HEK293 (cell line): ENCODE data around the gene CFAP221.

Experiments used
- CTCF ChIA-PET: fragments of 350-600 bp; formaldehyde crosslinking; extraction: SDS; loops from one replicate; lab custom pipeline; 2021; ENCODE audit warnings: antibody characterized with exemption; lab: Yijun Ruan, JAX
- POLR2A ChIA-PET: fragments of 300-600 bp; formaldehyde crosslinking; extraction: SDS; loops from one replicate; lab custom pipeline; 2020; ENCODE audit warnings: antibody characterized with exemption, inconsistent platforms; lab: Yijun Ruan, JAX
- H3K27ac ChIP-seq: fragments of 200-500 bp; sonication (Bioruptor generic); 2 replicates; pipeline ENCODE4 v1.5.1; 2014; ENCODE audit warnings: low read depth, low read length, control low read depth, inconsistent platforms; ENCODE audit errors: extremely low read depth
- H3K36me3 ChIP-seq, 2 experiments: fragments of 200-500 bp in 1 of 2; sonication (Bioruptor generic) in 1 of 2; 1 replicate in 1 of 2; 2 replicates in 1 of 2; pipeline ENCODE4 v1.5.1; 2014 to 2017; ENCODE audit warnings: inconsistent platforms in 2 of 2, low read length in 2 of 2; ENCODE audit not compliant: control insufficient read depth in 2 of 2, insufficient read depth in 1 of 2
- H3K4me1 ChIP-seq: fragments of 200-500 bp; sonication (Bioruptor generic); 2 replicates; pipeline ENCODE4 v1.5.1; 2014; ENCODE audit warnings: mild to moderate bottlenecking, low read length, inconsistent platforms; ENCODE audit not compliant: control insufficient read depth, insufficient read depth
- H3K4me3 ChIP-seq: 2 replicates; pipeline ENCODE4 v1.5.1; 2011; ENCODE audit warnings: low read depth, mild to moderate bottlenecking, control low read depth, low read length, moderate library complexity
- H3K9me3 ChIP-seq: fragments of 200-500 bp; sonication (Bioruptor generic); 2 replicates; pipeline ENCODE4 v1.5.1; 2014; ENCODE audit warnings: low read depth, low read length, inconsistent platforms; ENCODE audit not compliant: control insufficient read depth, insufficient read depth
- KLF9 ChIP-seq: fragments of 450-650 bp; formaldehyde crosslinking; IDR thresholded peaks from 2 replicates; pipeline ENCODE4 v1.5.1; 2016; ENCODE audit warnings: missing biosample characterization, missing genetic modification characterization, low read depth
- PRDM1 ChIP-seq: fragments of 450-650 bp; formaldehyde crosslinking; IDR thresholded peaks from 2 replicates; pipeline ENCODE4; 2016; ENCODE audit warnings: missing biosample characterization, missing genetic modification characterization
- PRDM2 ChIP-seq: fragments of 450-650 bp; formaldehyde crosslinking; IDR thresholded peaks from 2 replicates; pipeline ENCODE4 v1.5.1; 2016; ENCODE audit warnings: missing biosample characterization, missing genetic modification characterization, borderline replicate concordance
- TCF7L2 ChIP-seq: IDR thresholded peaks from 2 replicates; pipeline ENCODE4 v1.6.1; 2011; ENCODE audit warnings: low read depth, mild to moderate bottlenecking, inconsistent platforms, low read length, moderate library complexity, borderline replicate concordance
- ZBTB8A ChIP-seq: fragments of 450-650 bp; formaldehyde crosslinking; IDR thresholded peaks from 2 replicates; pipeline ENCODE4 v1.5.1; 2016; ENCODE audit warnings: missing biosample characterization, missing genetic modification characterization
- ZNF146 ChIP-seq: fragments of 450-650 bp; formaldehyde crosslinking; IDR thresholded peaks from 2 replicates; pipeline ENCODE4 v1.5.1; 2016; ENCODE audit warnings: missing biosample characterization, missing genetic modification characterization
- ZNF18 ChIP-seq: fragments of 450-650 bp; formaldehyde crosslinking; IDR thresholded peaks from 2 replicates; pipeline ENCODE4 v1.5.1; 2016; ENCODE audit warnings: missing biosample characterization, missing genetic modification characterization
- ZNF202 ChIP-seq: fragments of 450-650 bp; formaldehyde crosslinking; IDR thresholded peaks from 2 replicates; pipeline ENCODE4 v1.5.1; 2016; ENCODE audit warnings: missing biosample characterization, missing genetic modification characterization, borderline replicate concordance
- ZNF248 ChIP-seq: fragments of 450-650 bp; formaldehyde crosslinking; IDR thresholded peaks from 2 replicates; pipeline ENCODE4 v1.5.1; 2017; ENCODE audit warnings: missing biosample characterization, missing genetic modification characterization
- ZNF324 ChIP-seq: fragments of 450-650 bp; formaldehyde crosslinking; IDR thresholded peaks from 2 replicates; pipeline ENCODE4 v1.5.1; 2016; ENCODE audit warnings: missing biosample characterization, missing genetic modification characterization
- ZNF404 ChIP-seq: fragments of 450-650 bp; formaldehyde crosslinking; IDR thresholded peaks from 2 replicates; pipeline ENCODE4 v1.5.1; 2017; ENCODE audit warnings: missing biosample characterization, missing genetic modification characterization
- ZNF473 ChIP-seq: fragments of 450-650 bp; formaldehyde crosslinking; IDR thresholded peaks from 2 replicates; pipeline ENCODE4 v1.5.1; 2017; ENCODE audit warnings: missing biosample characterization, missing genetic modification characterization
- ZNF555 ChIP-seq: fragments of 450-650 bp; formaldehyde crosslinking; conservative IDR thresholded peaks from 2 replicates; pipeline ENCODE4 v1.5.1; 2017; ENCODE audit warnings: missing biosample characterization, mild to moderate bottlenecking, missing genetic modification characterization, inconsistent platforms
- ZNF561 ChIP-seq: fragments of 450-650 bp; IDR thresholded peaks from 2 replicates; pipeline ENCODE4 v1.5.1; 2018; ENCODE audit warnings: missing biosample characterization, missing genetic modification characterization, borderline replicate concordance
- ZNF658 ChIP-seq: fragments of 450-650 bp; formaldehyde crosslinking; IDR thresholded peaks from 2 replicates; pipeline ENCODE4; 2016; ENCODE audit warnings: missing biosample characterization, missing genetic modification characterization
- ZNF677 ChIP-seq: fragments of 450-650 bp; IDR thresholded peaks from 2 replicates; pipeline ENCODE4 v1.5.0; 2018; ENCODE audit warnings: missing biosample characterization, mild to moderate bottlenecking, missing genetic modification characterization, moderate library complexity
- ZNF701 ChIP-seq: fragments of 450-650 bp; formaldehyde crosslinking; IDR thresholded peaks from 2 replicates; pipeline ENCODE4 v1.5.1; 2016; ENCODE audit warnings: missing biosample characterization, missing genetic modification characterization
- ZNF768 ChIP-seq: fragments of 450-650 bp; formaldehyde crosslinking; IDR thresholded peaks from 2 replicates; pipeline ENCODE4 v1.5.1; 2018; ENCODE audit warnings: missing biosample characterization, mild to moderate bottlenecking, missing genetic modification characterization
- ZNF785 ChIP-seq: fragments of 450-650 bp; formaldehyde crosslinking; IDR thresholded peaks from 2 replicates; pipeline ENCODE4 v1.5.1; 2016; ENCODE audit warnings: missing biosample characterization, missing genetic modification characterization
- ZNF792 ChIP-seq: fragments of 450-650 bp; formaldehyde crosslinking; IDR thresholded peaks from 2 replicates; pipeline ENCODE4 v1.5.1; 2016; ENCODE audit warnings: missing biosample characterization, missing genetic modification characterization
- TF ChIP-seq, protein P1 (sequence below): sonication (generic); formaldehyde crosslinking; IDR thresholded peaks from 2 replicates; pipeline ENCODE4 v1.8.1; 2022; ENCODE audit warnings: mild to moderate bottlenecking, moderate library complexity, missing genetic modification reagents

The CFAP221 gene

DNA sequence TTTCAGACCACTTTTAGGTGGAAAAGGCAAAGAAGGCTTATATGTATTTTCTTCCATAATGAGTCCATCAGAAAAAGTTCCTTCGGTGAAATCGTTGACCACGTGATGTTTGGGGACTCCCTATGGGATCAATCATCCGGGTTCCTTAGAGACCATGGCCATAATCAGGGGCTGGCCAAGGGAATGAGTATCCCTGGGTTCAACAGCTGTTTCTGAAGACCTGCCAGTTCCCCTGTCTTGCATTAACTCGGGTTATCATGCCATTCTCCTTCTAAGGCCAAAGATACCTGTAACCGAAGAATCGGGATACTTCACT is 116.1 kb downstream of the CFAP221 start (continued):
- TF ChIP-seq PRDM2 (tag by site-specific recombination) (no peak), ZNF18 (tag by site-specific recombination) (no peak), ZNF404 (tag by site-specific recombination) (no peak), ZNF555 (tag by site-specific recombination) (no peak), ZNF658 (tag by site-specific recombination) (no peak), ZNF248 (tag by site-specific recombination) (no peak), ZNF792 (tag by site-specific recombination) (no peak)
- TF ChIP-seq, all 188 proteins: peak for 0

- Histone ChIP-seq H3K36me3 (no peaks in the 10 kb centered on the region), H3K4me3 (no peak overlapping the region), H3K27ac (no peak overlapping the region), H3K9me3 (no peaks in the 10 kb centered on the region), H3K4me1 (no peaks in the 10 kb centered on the region)
- CTCF ChIA-PET = interaction anchor here (0.6 to 3.7 kb wide), 9 partner anchors 13 to 513 kb away, joined by 3 to 39 read pairs (median 3); partner anchors contain the start of gene TMEM177
- TF ChIP-seq ZBTB8A (tag by site-specific recombination) = no peak
- no peak for TF ChIP-seq ZNF561 (tag by site-specific recombination)
- TF ChIP-seq KLF9 (tag by site-specific recombination) = no peak
- TF ChIP-seq ZNF701 (tag by site-specific recombination) = no peak
- TF ChIP-seq ZNF473 (tag by site-specific recombination) = no peak
- POLR2A ChIA-PET = no interaction called here
Observed at GRCh38 chr2:119662297-119662696, 118.0 kb downstream of the CFAP221 start.

GRCh38 chr2:119668546-119668945 is 124.3 kb downstream of the CFAP221 start:
- Histone ChIP-seq H3K9me3 (no peaks in the 10 kb centered on the region), H3K36me3 (no peaks in the 10 kb centered on the region), H3K27ac (no peak overlapping the region), H3K4me1 (no peaks in the 10 kb centered on the region), H3K4me3 (no peak overlapping the region)
- CTCF ChIA-PET = interaction anchor here (1.0 to 1.2 kb wide), 3 partner anchors 9 to 26 kb away, joined by 3 to 4 read pairs (median 3); no protein-coding TSS in a partner anchor
- POLR2A ChIA-PET = no interaction called here
- TF ChIP-seq, protein P1, sequence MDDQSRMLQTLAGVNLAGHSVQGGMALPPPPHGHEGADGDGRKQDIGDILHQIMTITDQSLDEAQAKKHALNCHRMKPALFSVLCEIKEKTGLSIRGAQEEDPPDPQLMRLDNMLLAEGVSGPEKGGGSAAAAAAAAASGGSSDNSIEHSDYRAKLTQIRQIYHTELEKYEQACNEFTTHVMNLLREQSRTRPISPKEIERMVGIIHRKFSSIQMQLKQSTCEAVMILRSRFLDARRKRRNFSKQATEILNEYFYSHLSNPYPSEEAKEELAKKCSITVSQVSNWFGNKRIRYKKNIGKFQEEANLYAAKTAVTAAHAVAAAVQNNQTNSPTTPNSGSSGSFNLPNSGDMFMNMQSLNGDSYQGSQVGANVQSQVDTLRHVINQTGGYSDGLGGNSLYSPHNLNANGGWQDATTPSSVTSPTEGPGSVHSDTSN (CRISPR knock-in tag) = no peak
- TF ChIP-seq ZNF785 (tag by site-specific recombination) (no peak), ZNF677 (tag by site-specific recombination) (no peak), PRDM1 (no peak), ZNF404 (tag by site-specific recombination) (no peak), ZNF324 (no peak), TCF7L2 (no peak), ZNF146 (tag by site-specific recombination) (no peak), ZNF202 (tag by site-specific recombination) (no peak), ZNF18 (tag by site-specific recombination) (no peak), ZNF768 (tag by site-specific recombination) (no peak)
